ENCODE measurements around the gene MYCN.

The MYCN gene

GRCh38 chr2:15916336-15916735 lies 24.0 kb upstream of the MYCN start:
- Histone ChIP-seq H3K18ac (ENCODE audit: low read depth in 1 of 2, low read length in 2 of 2) (no peak overlapping the region), H3K27me3 (ENCODE audit: control insufficient read depth in 1 of 2, insufficient read depth in 1 of 2, low read length in 2 of 2) (peaks cover 17 to 45% of the 10 kb centered on the region in 2 experiments), H3K4me1 (ENCODE audit: control insufficient read depth, insufficient read depth, low read depth, low read length) (peaks cover 3% of the 10 kb centered on the region), H3K36me3 (ENCODE audit: control insufficient read depth in 1 of 2, insufficient read depth in 2 of 2, low read depth in 1 of 2, low read length in 2 of 2) (no peaks in the 10 kb centered on the region), H2BK120ac (ENCODE audit: low read depth, low read length) (no peak overlapping the region), H3K4ac (ENCODE audit: low read depth in 1 of 2, low read length in 2 of 2) (no peak overlapping the region), H4K8ac (ENCODE audit: low read length) (no peak overlapping the region), H2AFZ (ENCODE audit: low read depth, low read length) (no peak overlapping the region), H3K14ac (ENCODE audit: low read length in 2 of 2) (no peak overlapping the region), H3K27ac (ENCODE audit: low read length, poor library complexity, severe bottlenecking) (no peak overlapping the region), H2BK5ac (ENCODE audit: low read depth, low read length, poor library complexity, severe bottlenecking) (no peak overlapping the region), H3K79me1 (replicated peaks; ENCODE audit: low read length, poor library complexity, severe bottlenecking) (no peaks in the 10 kb centered on the region), H3K23ac (ENCODE audit: low read length in 2 of 2) (no peak overlapping the region), H2BK15ac (ENCODE audit: low read depth, poor library complexity, severe bottlenecking) (no peak overlapping the region), H3K4me3 (ENCODE audit: insufficient read depth in 1 of 2, low read depth in 1 of 2, low read length in 2 of 2) (no peak overlapping the region), H3K9ac (ENCODE audit: low read length) (no peak overlapping the region), H2BK12ac (ENCODE audit: low read length in 2 of 2) (no peak overlapping the region), H2AK5ac (ENCODE audit: low read length, severe bottlenecking) (no peak overlapping the region), H4K91ac (ENCODE audit: low read length) (no peak overlapping the region), H3K4me2 (ENCODE audit: low read length, poor library complexity, severe bottlenecking) (no peak overlapping the region), H3K9me3 (ENCODE audit: control insufficient read depth, low read length) (no peaks in the 10 kb centered on the region)
- DNase-seq, result no peak
- WGBS, result 95% methylated on average over 4 of the region's 4 CpGs

GRCh38 chr2:15918761-15919356 lies 21.5 kb upstream of the MYCN start:
- Histone ChIP-seq H2AK5ac (ENCODE audit: low read length, severe bottlenecking) (no peak overlapping the region), H3K9me3 (ENCODE audit: control insufficient read depth, low read length) (no peaks in the 10 kb centered on the region), H3K4ac (ENCODE audit: low read depth in 1 of 2, low read length in 2 of 2) (no peak overlapping the region), H3K27ac (ENCODE audit: low read length, poor library complexity, severe bottlenecking) (no peak overlapping the region), H3K18ac (ENCODE audit: low read depth in 1 of 2, low read length in 2 of 2) (no peak overlapping the region), H4K8ac (ENCODE audit: low read length) (no peak overlapping the region), H4K91ac (ENCODE audit: low read length) (no peak overlapping the region), H2AFZ (ENCODE audit: low read depth, low read length) (no peak overlapping the region), H3K79me1 (replicated peaks; ENCODE audit: low read length, poor library complexity, severe bottlenecking) (no peaks in the 10 kb centered on the region), H3K9ac (ENCODE audit: low read length) (no peak overlapping the region), H2BK5ac (ENCODE audit: low read depth, low read length, poor library complexity, severe bottlenecking) (no peak overlapping the region), H3K23ac (ENCODE audit: low read length in 2 of 2) (no peak overlapping the region), H2BK120ac (ENCODE audit: low read depth, low read length) (no peak overlapping the region), H2BK15ac (ENCODE audit: low read depth, poor library complexity, severe bottlenecking) (no peak overlapping the region), H3K4me3 (ENCODE audit: insufficient read depth in 1 of 2, low read depth in 1 of 2, low read length in 2 of 2) (no peak overlapping the region), H3K4me2 (ENCODE audit: low read length, poor library complexity, severe bottlenecking) (no peak overlapping the region), H3K36me3 (ENCODE audit: control insufficient read depth in 1 of 2, insufficient read depth in 2 of 2, low read depth in 1 of 2, low read length in 2 of 2) (no peaks in the 10 kb centered on the region), H3K27me3 (ENCODE audit: control insufficient read depth in 1 of 2, insufficient read depth in 1 of 2, low read length in 2 of 2) (peaks cover 22 to 46% of the 10 kb centered on the region in 2 experiments), H3K14ac (ENCODE audit: low read length in 2 of 2) (no peak overlapping the region), H2BK12ac (ENCODE audit: low read length in 2 of 2) (no peak overlapping the region), H3K4me1 (ENCODE audit: control insufficient read depth, insufficient read depth, low read depth, low read length) (peaks cover 1% of the 10 kb centered on the region)
- DNase-seq, result no peak
- 86% methylated on average over 9 of the region's 9 CpGs for WGBS

- H3K4me1 ChIP-seq (ENCODE audit: control insufficient read depth, insufficient read depth, low read depth, low read length), result no peaks in the 10 kb centered on the region
- H3K14ac ChIP-seq (ENCODE audit: low read length in 2 of 2), result no peak overlapping the region
- H3K79me1 ChIP-seq (replicated peaks; ENCODE audit: low read length, poor library complexity, severe bottlenecking), result no peaks in the 10 kb centered on the region
- H3K9ac ChIP-seq (ENCODE audit: low read length), result no peak overlapping the region
- H2AK5ac ChIP-seq (ENCODE audit: low read length, severe bottlenecking), result no peak overlapping the region
- no peak overlapping the region for H4K8ac ChIP-seq (ENCODE audit: low read length)
- no peak overlapping the region for H3K27ac ChIP-seq (ENCODE audit: low read length, poor library complexity, severe bottlenecking)
- H2AFZ ChIP-seq (ENCODE audit: low read depth, low read length), result no peak overlapping the region
- no peak overlapping the region for H2BK15ac ChIP-seq (ENCODE audit: low read depth, poor library complexity, severe bottlenecking)
- no peak overlapping the region for H2BK120ac ChIP-seq (ENCODE audit: low read depth, low read length)
- H3K4me2 ChIP-seq (ENCODE audit: low read length, poor library complexity, severe bottlenecking), result no peak overlapping the region
- 77% methylated on average over 6 of the region's 7 CpGs for WGBS
- no peaks in the 10 kb centered on the region for H3K36me3 ChIP-seq (ENCODE audit: control insufficient read depth in 1 of 2, insufficient read depth in 2 of 2, low read depth in 1 of 2, low read length in 2 of 2)
- H2BK5ac ChIP-seq (ENCODE audit: low read depth, low read length, poor library complexity, severe bottlenecking), result no peak overlapping the region
- no peak overlapping the region for H3K23ac ChIP-seq (ENCODE audit: low read length in 2 of 2)
- no peak overlapping the region for H2BK12ac ChIP-seq (ENCODE audit: low read length in 2 of 2)
- peaks cover 18 to 41% of the 10 kb centered on the region in 2 experiments for H3K27me3 ChIP-seq (ENCODE audit: control insufficient read depth in 1 of 2, insufficient read depth in 1 of 2, low read length in 2 of 2)
- no peak for DNase-seq
- H3K18ac ChIP-seq (ENCODE audit: low read depth in 1 of 2, low read length in 2 of 2), result no peak overlapping the region
- H4K91ac ChIP-seq (ENCODE audit: low read length), result no peak overlapping the region
- no peaks in the 10 kb centered on the region for H3K9me3 ChIP-seq (ENCODE audit: control insufficient read depth, low read length)
- H3K4ac ChIP-seq (ENCODE audit: low read depth in 1 of 2, low read length in 2 of 2), result no peak overlapping the region
- H3K4me3 ChIP-seq (ENCODE audit: insufficient read depth in 1 of 2, low read depth in 1 of 2, low read length in 2 of 2), result no peak overlapping the region
Observed at GRCh38 chr2:15919716-15920434, 20.5 kb upstream of the MYCN start.

DNA sequence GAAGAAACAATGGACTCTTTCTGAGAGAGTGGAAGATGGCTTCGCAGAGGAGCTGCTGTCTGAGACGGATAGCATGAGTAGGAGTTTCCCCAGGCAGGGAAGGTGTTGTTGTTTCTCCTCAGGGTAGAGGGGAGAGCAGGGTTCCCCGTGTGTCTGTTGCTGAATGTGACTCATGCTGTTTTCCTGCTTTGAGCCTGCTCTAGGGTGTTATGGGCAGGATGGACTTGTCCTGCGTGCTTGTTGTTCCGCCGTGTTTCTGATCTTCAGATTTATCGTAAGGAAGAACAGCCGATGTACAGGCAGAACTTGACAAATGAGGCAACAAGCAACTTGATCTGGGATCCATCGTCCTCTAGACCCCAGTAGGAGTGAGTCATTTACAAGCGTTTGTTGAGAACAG lies 19.7 kb upstream of the MYCN start:
- H3K4me3 ChIP-seq (ENCODE audit: insufficient read depth in 1 of 2, low read depth in 1 of 2, low read length in 2 of 2), result no peak overlapping the region
- H3K23ac ChIP-seq (ENCODE audit: low read length in 2 of 2), result no peak overlapping the region
- H3K9ac ChIP-seq (ENCODE audit: low read length), result no peak overlapping the region
- no peak overlapping the region for H3K4me2 ChIP-seq (ENCODE audit: low read length, poor library complexity, severe bottlenecking)
- H3K4me1 ChIP-seq (ENCODE audit: control insufficient read depth, insufficient read depth, low read depth, low read length), result no peaks in the 10 kb centered on the region
- H2BK12ac ChIP-seq (ENCODE audit: low read length in 2 of 2), result no peak overlapping the region
- no peak overlapping the region for H2BK15ac ChIP-seq (ENCODE audit: low read depth, poor library complexity, severe bottlenecking)
- H3K14ac ChIP-seq (ENCODE audit: low read length in 2 of 2), result no peak overlapping the region
- no peak for DNase-seq
- H3K18ac ChIP-seq (ENCODE audit: low read depth in 1 of 2, low read length in 2 of 2), result no peak overlapping the region
- H3K79me1 ChIP-seq (replicated peaks; ENCODE audit: low read length, poor library complexity, severe bottlenecking), result no peaks in the 10 kb centered on the region
- no peak overlapping the region for H2AK5ac ChIP-seq (ENCODE audit: low read length, severe bottlenecking)
- no peaks in the 10 kb centered on the region for H3K9me3 ChIP-seq (ENCODE audit: control insufficient read depth, low read length)
- H4K8ac ChIP-seq (ENCODE audit: low read length), result no peak overlapping the region
- peaks cover 18 to 40% of the 10 kb centered on the region in 2 experiments for H3K27me3 ChIP-seq (ENCODE audit: control insufficient read depth in 1 of 2, insufficient read depth in 1 of 2, low read length in 2 of 2)
- H2BK5ac ChIP-seq (ENCODE audit: low read depth, low read length, poor library complexity, severe bottlenecking), result no peak overlapping the region
- no peak overlapping the region for H3K4ac ChIP-seq (ENCODE audit: low read depth in 1 of 2, low read length in 2 of 2)
- H2BK120ac ChIP-seq (ENCODE audit: low read depth, low read length), result no peak overlapping the region
- H4K91ac ChIP-seq (ENCODE audit: low read length), result no peak overlapping the region
- H3K36me3 ChIP-seq (ENCODE audit: control insufficient read depth in 1 of 2, insufficient read depth in 2 of 2, low read depth in 1 of 2, low read length in 2 of 2), result no peaks in the 10 kb centered on the region
- no peak overlapping the region for H3K27ac ChIP-seq (ENCODE audit: low read length, poor library complexity, severe bottlenecking)
- H2AFZ ChIP-seq (ENCODE audit: low read depth, low read length), result no peak overlapping the region
- WGBS, result 46% methylated on average over 10 of the region's 10 CpGs

All from mesenchymal stem cell (in vitro differentiated cells and primary cell).